AG09309 (cell line): Measurements from ENCODE around the gene BRINP1.

Experiments
- DNase-seq: peaks from one replicate; pipeline ENCODE4 v3.0.0-alpha.2; 2010; ENCODE audit warnings: low read depth
- H3K4me3 ChIP-seq: 2 replicates; pipeline ENCODE4 v1.5.1; 2011; ENCODE audit warnings: mild to moderate bottlenecking, low read depth, low read length, moderate library complexity; ENCODE audit not compliant: control insufficient read depth
- TF ChIP-seq, protein P1 (sequence below): IDR thresholded peaks from 2 replicates; pipeline ENCODE4 v1.5.1; 2011; ENCODE audit warnings: mild to moderate bottlenecking, low read depth, low read length, inconsistent platforms; ENCODE audit not compliant: insufficient read depth, control insufficient read depth; ENCODE audit errors: missing control alignments

The BRINP1 gene

DNA sequence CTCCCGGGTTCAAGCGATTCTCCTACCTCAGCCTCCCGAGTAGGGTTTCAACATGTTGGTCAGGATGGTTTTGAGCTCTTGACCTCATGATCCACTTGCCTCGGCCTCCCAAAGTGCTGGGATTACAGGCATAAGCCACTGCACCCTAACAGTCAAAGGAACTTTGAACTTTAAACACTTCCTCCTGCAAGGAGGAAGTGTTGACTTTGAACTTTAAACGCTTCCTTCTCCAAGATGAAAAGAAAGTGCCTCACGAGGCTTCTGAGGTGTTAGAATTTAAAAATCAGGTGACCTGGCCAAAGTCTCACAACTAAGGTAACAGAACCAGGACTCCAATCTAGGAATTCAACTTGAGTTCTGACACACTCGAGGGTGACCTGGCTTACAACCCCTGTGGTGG, 150.9 kb downstream of the BRINP1 start:
- DNase-seq: no peak
- no peak overlapping the region for H3K4me3 ChIP-seq
- TF ChIP-seq, protein P1, sequence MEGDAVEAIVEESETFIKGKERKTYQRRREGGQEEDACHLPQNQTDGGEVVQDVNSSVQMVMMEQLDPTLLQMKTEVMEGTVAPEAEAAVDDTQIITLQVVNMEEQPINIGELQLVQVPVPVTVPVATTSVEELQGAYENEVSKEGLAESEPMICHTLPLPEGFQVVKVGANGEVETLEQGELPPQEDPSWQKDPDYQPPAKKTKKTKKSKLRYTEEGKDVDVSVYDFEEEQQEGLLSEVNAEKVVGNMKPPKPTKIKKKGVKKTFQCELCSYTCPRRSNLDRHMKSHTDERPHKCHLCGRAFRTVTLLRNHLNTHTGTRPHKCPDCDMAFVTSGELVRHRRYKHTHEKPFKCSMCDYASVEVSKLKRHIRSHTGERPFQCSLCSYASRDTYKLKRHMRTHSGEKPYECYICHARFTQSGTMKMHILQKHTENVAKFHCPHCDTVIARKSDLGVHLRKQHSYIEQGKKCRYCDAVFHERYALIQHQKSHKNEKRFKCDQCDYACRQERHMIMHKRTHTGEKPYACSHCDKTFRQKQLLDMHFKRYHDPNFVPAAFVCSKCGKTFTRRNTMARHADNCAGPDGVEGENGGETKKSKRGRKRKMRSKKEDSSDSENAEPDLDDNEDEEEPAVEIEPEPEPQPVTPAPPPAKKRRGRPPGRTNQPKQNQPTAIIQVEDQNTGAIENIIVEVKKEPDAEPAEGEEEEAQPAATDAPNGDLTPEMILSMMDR: no peak

DNA sequence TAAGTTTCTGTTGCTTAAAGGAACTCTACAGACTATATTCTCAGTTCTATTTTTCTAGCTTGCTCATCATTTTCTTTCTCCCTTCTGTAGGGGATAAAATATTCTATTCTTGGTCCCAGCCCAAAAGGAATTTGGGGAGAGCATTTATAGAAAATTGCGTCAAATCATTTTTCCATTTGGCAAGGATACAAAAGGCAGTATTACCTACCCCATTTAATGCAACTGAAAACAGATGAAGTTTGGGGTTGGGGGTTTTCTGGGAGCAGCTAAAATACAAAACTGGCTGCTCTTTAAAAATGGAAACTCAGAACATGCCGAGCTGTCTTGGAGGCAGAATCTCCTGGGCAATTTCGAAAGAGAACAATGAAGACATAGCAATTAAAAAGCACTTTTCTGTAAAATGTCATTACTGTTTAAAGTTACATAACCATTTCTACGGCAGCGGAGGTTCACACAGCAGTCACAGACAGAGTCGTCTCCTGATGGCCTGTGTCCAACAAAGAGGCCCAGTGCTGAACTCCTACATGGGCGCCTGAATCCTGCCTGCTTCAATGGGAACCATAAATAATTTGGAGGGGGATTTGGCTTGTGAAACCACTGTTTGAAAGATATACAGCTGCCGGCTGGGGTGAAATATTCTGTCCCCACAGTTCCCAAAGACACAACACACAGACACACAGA, 152.4 kb downstream of the BRINP1 start:
- TF ChIP-seq, protein P1: no peak
- no peak for DNase-seq

GRCh38 chr9:119215651-119216050, 153.6 kb downstream of the BRINP1 start:
- TF ChIP-seq, protein P1: no peak
- no peak overlapping the region for H3K4me3 ChIP-seq
- DNase-seq: no peak

More for the DNA sequence above, 152.4 kb downstream of the BRINP1 start:
- no peak overlapping the region for H3K4me3 ChIP-seq

DNA sequence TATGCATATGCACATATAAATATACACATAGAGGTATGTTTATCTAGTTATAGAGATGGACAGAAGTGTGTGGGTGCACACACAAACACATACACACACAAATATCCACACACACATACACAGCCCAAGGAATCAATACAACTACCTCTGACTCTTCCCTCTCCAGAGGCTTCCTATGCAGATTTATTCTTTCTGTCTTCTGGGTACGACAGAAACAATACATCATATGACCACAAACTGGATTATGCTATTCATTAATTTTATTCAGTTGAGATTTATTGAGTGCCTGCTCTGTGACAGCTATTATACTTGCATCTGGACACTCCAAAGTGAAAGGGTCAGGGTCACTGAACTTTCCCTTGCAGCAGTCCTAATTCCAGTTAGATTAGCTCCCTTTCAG, 155.8 kb downstream of the BRINP1 start:
- no peak for DNase-seq
- TF ChIP-seq, protein P1: no peak
- H3K4me3 ChIP-seq: no peak overlapping the region

DNA sequence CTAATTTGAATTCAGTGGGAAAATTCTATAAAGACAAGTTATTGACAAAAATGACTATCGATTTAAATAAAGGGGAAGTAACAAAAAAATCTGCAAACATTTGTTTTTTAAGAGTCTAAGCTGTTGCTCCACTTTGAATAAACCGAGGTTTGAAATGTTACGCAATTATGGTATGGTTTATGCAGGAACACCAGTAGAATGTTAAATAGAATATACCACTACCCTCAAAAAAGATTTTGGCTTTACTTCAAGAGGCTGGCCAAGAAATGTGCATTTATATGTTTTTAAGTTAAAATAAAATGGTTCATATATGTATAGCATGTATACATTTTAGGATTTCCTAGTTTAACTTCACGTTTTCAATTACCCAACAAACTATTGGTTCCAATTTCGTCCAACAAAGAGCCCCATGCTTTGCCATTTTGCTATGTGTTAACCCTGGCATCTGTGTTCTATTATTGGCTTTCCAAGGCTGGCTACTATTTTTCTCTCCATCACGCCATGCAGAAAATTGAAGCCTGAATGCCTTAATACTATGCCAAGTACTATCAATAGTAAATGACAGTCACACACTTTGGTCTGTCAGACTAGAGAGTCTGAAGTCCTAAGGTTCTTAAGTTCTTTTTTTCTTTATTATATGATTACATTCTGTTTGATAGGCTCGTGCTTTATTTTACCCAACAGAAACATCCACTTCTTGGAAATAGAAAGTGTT, 171.2 kb downstream of the BRINP1 start:
- H3K4me3 ChIP-seq: no peak overlapping the region
- no peak for DNase-seq
- TF ChIP-seq, protein P1: no peak

DNA sequence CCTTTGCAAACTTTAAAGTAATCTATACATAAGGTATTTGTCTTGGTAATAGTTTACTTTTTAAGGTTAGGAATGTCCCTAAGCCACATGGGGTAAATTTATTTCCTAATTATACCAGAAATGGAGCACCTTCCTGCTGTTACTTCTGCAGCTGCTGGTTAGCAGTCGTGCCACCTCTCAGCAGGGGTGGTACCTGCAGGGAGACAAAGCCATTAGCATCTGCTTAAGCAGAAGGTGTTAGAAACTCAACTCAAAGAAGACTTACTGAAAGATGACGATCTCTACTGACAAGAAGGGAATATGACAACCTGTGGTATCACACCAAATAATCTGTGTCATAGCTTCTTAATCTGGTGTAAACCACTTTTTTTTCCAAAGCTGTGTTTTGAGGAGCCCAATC, 173.7 kb downstream of the BRINP1 start:
- TF ChIP-seq, protein P1: no peak
- DNase-seq: no peak
- H3K4me3 ChIP-seq: no peak overlapping the region
